ENCODE results near the gene CGGBP1. TPM values are rescaled to one million over a fixed set of nuclear protein-coding genes. Genes with fewer than 3 reads are reported as not detected.
A peak's percentile ranks its signal among the peaks of the same experiment; 100 is the strongest.

CGGBP1 gene
- polyA plus RNA-seq, 3 donors: 61.0 to 82.4 (median 68.7) TPM

- TF ChIP-seq CTCF (IDR thresholded peaks at IDR 0.05): no peak
- Histone ChIP-seq H3K9me3 (replicated peaks in 1 of 2; ENCODE audit: control insufficient read depth in 1 of 2, insufficient read depth in 1 of 2, low read length in 2 of 2) (peaks cover 0 to 8% of the 10 kb centered on the region in 2 donors), H3K4me3 (replicated peaks in 1 of 3; ENCODE audit: low read depth in 2 of 3, low read length in 3 of 3) (no peak overlapping the region), H3K27me3 (ENCODE audit: control insufficient read depth in 2 of 2, insufficient read depth in 2 of 2, low read length in 2 of 2) (no peaks in the 10 kb centered on the region), H3K9ac (ENCODE audit: insufficient read depth, low read length, poor library complexity, severe bottlenecking) (no peak overlapping the region), H3K4me1 (ENCODE audit: control insufficient read depth in 1 of 2, insufficient read depth in 2 of 2, low read length in 2 of 2) (no peaks in the 10 kb centered on the region), H3K27ac (ENCODE audit: low read depth in 1 of 2, low read length in 2 of 2) (peak overlapping the region in 1 of 2 donors; percentile 3), H2AFZ (ENCODE audit: insufficient read depth, low read depth, low read length, poor library complexity, severe bottlenecking) (no peak overlapping the region), H4K20me1 (ENCODE audit: insufficient read depth, low read length) (peaks cover 84% of the 10 kb centered on the region), H3K36me3 (replicated peaks in 1 of 2; ENCODE audit: control insufficient read depth in 1 of 2, insufficient read depth in 2 of 2, low read length in 2 of 2) (no peaks in the 10 kb centered on the region), H3K79me2 (ENCODE audit: insufficient read depth, low read length) (peaks cover 99% of the 10 kb centered on the region), H3K4me2 (replicated peaks; ENCODE audit: extremely low read depth, low read length, poor library complexity, severe bottlenecking) (no peak overlapping the region)
- no CpG with 5 or more reads among the region's 2 CpGs for WGBS (ENCODE audit: insufficient coverage)
- intact Hi-C loops (cut with micrococcal nuclease): no loop called here
- peaks cover 0 to 8% of the 10 kb centered on the region in 2 donors for H3K36me3 Mint-ChIP-seq
- no peaks in the 10 kb centered on the region for H3K27me3 Mint-ChIP-seq (ENCODE audit: low read depth in 3 of 3)
- peak overlapping the region in 1 of 7 donors; percentile 19 for H3K27ac Mint-ChIP-seq
- no peak overlapping the region for H3K4me3 Mint-ChIP-seq
- H3K4me1 Mint-ChIP-seq: peaks cover 8% of the 10 kb centered on the region
- H3K9me3 Mint-ChIP-seq: peaks cover 0 to 12% (median 6%) of the 10 kb centered on the region in 7 donors
- no peak for DNase-seq
Measured at GRCh38 chr3:88075497-88075896, 16.7 kb upstream of the CGGBP1 start.

GRCh38 chr3:88075072-88075471 is 16.3 kb upstream of the CGGBP1 start:
- Histone ChIP-seq H3K4me1 (ENCODE audit: control insufficient read depth in 1 of 2, insufficient read depth in 2 of 2, low read length in 2 of 2) (no peaks in the 10 kb centered on the region), H4K20me1 (ENCODE audit: insufficient read depth, low read length) (peaks cover 80% of the 10 kb centered on the region), H3K27me3 (ENCODE audit: control insufficient read depth in 2 of 2, insufficient read depth in 2 of 2, low read length in 2 of 2) (no peaks in the 10 kb centered on the region), H3K4me3 (replicated peaks in 1 of 3; ENCODE audit: low read depth in 2 of 3, low read length in 3 of 3) (no peak overlapping the region), H3K79me2 (ENCODE audit: insufficient read depth, low read length) (peaks cover 99% of the 10 kb centered on the region), H3K4me2 (replicated peaks; ENCODE audit: extremely low read depth, low read length, poor library complexity, severe bottlenecking) (no peak overlapping the region), H3K9ac (ENCODE audit: insufficient read depth, low read length, poor library complexity, severe bottlenecking) (no peak overlapping the region), H2AFZ (ENCODE audit: insufficient read depth, low read depth, low read length, poor library complexity, severe bottlenecking) (no peak overlapping the region), H3K9me3 (replicated peaks in 1 of 2; ENCODE audit: control insufficient read depth in 1 of 2, insufficient read depth in 1 of 2, low read length in 2 of 2) (peaks cover 0 to 8% of the 10 kb centered on the region in 2 donors), H3K36me3 (replicated peaks in 1 of 2; ENCODE audit: control insufficient read depth in 1 of 2, insufficient read depth in 2 of 2, low read length in 2 of 2) (no peaks in the 10 kb centered on the region), H3K27ac (ENCODE audit: low read depth in 1 of 2, low read length in 2 of 2) (peak overlapping the region in 1 of 2 donors; percentile 3)
- no peaks in the 10 kb centered on the region for H3K27me3 Mint-ChIP-seq (ENCODE audit: low read depth in 3 of 3)
- peaks cover 2 to 8% of the 10 kb centered on the region in 2 donors for H3K36me3 Mint-ChIP-seq
- WGBS (ENCODE audit: insufficient coverage): no CpG with 5 or more reads among the region's 2 CpGs
- H3K4me3 Mint-ChIP-seq: no peak overlapping the region
- no peak for TF ChIP-seq CTCF (IDR thresholded peaks at IDR 0.05)
- peaks cover 8% of the 10 kb centered on the region for H3K4me1 Mint-ChIP-seq
- peaks cover 0 to 14% (median 6%) of the 10 kb centered on the region in 7 donors for H3K9me3 Mint-ChIP-seq
- DNase-seq: no peak
- intact Hi-C loops (cut with micrococcal nuclease): no loop called here
- H3K27ac Mint-ChIP-seq: peak overlapping the region in 1 of 7 donors; percentile 52

Measured in CD14-positive monocyte (primary cell).